BLaER1 treated with 17β-estradiol and CSF1 and Interleukin-3, amounts not matched to agents 10 nM and 100 nM (cell line): ENCODE data around the gene TPD52L1.
"Not testable (repeated sequence)": the region's sequence is repeated elsewhere in the genome, so short reads cannot be mapped to it uniquely, and the experiment has no call there.

Source experiments
- H3K27ac ChIP-seq, 11 experiments: shearing (Covaris generic); formaldehyde crosslinking; 2 replicates each; pipeline ENCODE4 v1.8.1; 2022
- H3K27me3 ChIP-seq, 11 experiments: shearing (Covaris generic); formaldehyde crosslinking; 2 replicates each; pipeline ENCODE4 v1.8.1; 2022
- H3K36me3 ChIP-seq, 11 experiments: shearing (Covaris generic); formaldehyde crosslinking; 2 replicates each; pipeline ENCODE4 v1.8.1; 2022
- H3K4me1 ChIP-seq, 10 experiments: shearing (Covaris generic); formaldehyde crosslinking; 2 replicates each; pipeline ENCODE4 v1.8.1; 2022
- H3K4me2 ChIP-seq, 11 experiments: shearing (Covaris generic); formaldehyde crosslinking; 2 replicates each; pipeline ENCODE4 v1.8.1; 2022
- H3K4me3 ChIP-seq, 10 experiments: shearing (Covaris generic); formaldehyde crosslinking; 2 replicates each; pipeline ENCODE4 v1.8.1; 2022
- H3K9ac ChIP-seq, 11 experiments: shearing (Covaris generic); formaldehyde crosslinking; 2 replicates each; pipeline ENCODE4 v1.8.1; 2022
- H3K9me3 ChIP-seq, 11 experiments: shearing (Covaris generic); formaldehyde crosslinking; replicated peaks in 1 of 11; 2 replicates each; pipeline ENCODE4 v1.8.1; 2022
- H4K20me1 ChIP-seq, 11 experiments: shearing (Covaris generic); formaldehyde crosslinking; 2 replicates each; pipeline ENCODE4 v1.8.1; 2022
- Cebpa-rat ChIP-seq, 11 experiments: shearing (Covaris generic); IDR thresholded peaks; 2 replicates each; pipeline ENCODE4 v1.8.1; 2022

TPD52L1 gene

GRCh38 chr6:125274935-125275334, 121.4 kb downstream of the TPD52L1 start:
- Histone ChIP-seq H3K27me3 (no peaks in the 10 kb centered on the region), H4K20me1 (peaks cover 0 to 52% (median 20%) of the 10 kb centered on the region in 11 experiments; a peak in 11 of 22 replicates), H3K27ac (no peak overlapping the region), H3K4me2 (no peak overlapping the region), H3K4me1 (peaks cover 0 to 9% (median 0%) of the 10 kb centered on the region in 10 experiments; a peak in 1 of 20 replicates), H3K36me3 (peaks cover 78 to 99% (median 97%) of the 10 kb centered on the region in 11 experiments), H3K4me3 (no peak overlapping the region), H3K9me3 (peaks cover 0 to 35% (median 7%) of the 10 kb centered on the region in 11 experiments; a peak in 9 of 22 replicates), H3K9ac (no peak overlapping the region)
- TF ChIP-seq Cebpa-rat (IDR thresholded peaks at IDR 0.05): no peak

GRCh38 chr6:125275779-125276178, 122.2 kb downstream of the TPD52L1 start:
- Histone ChIP-seq H3K9me3 (peaks cover 0 to 40% (median 14%) of the 10 kb centered on the region in 11 experiments; a peak in 13 of 22 replicates), H3K9ac (no peak overlapping the region), H3K27me3 (no peaks in the 10 kb centered on the region), H3K36me3 (peaks cover 80 to 100% (median 97%) of the 10 kb centered on the region in 11 experiments), H4K20me1 (peaks cover 0 to 61% (median 25%) of the 10 kb centered on the region in 11 experiments; a peak in 12 of 22 replicates), H3K4me1 (peaks cover 0 to 9% (median 0%) of the 10 kb centered on the region in 10 experiments; a peak in 1 of 20 replicates), H3K4me2 (no peak overlapping the region), H3K4me3 (no peak overlapping the region), H3K27ac (no peak overlapping the region)
- TF ChIP-seq Cebpa-rat (IDR thresholded peaks at IDR 0.05): no peak

GRCh38 chr6:125277838-125278237, 124.3 kb downstream of the TPD52L1 start:
- Histone ChIP-seq H3K27me3 (no peaks in the 10 kb centered on the region), H3K36me3 (peaks cover 71 to 100% (median 97%) of the 10 kb centered on the region in 11 experiments)

GRCh38 chr6:125279961-125280360, 126.4 kb downstream of the TPD52L1 start:
- peaks cover 0 to 9% (median 0%) of the 10 kb centered on the region in 10 experiments; a peak in 1 of 20 replicates for H3K4me1 ChIP-seq
- peaks cover 6 to 51% (median 43%) of the 10 kb centered on the region in 11 experiments; a peak in 20 of 22 replicates for H3K9me3 ChIP-seq
- H3K27me3 ChIP-seq: no peaks in the 10 kb centered on the region
- no peak overlapping the region for H3K9ac ChIP-seq
- no peak overlapping the region for H3K27ac ChIP-seq
- TF ChIP-seq Cebpa-rat (IDR thresholded peaks at IDR 0.05): no peak
- H3K4me2 ChIP-seq: no peak overlapping the region
- peaks cover 56 to 100% (median 95%) of the 10 kb centered on the region in 11 experiments for H3K36me3 ChIP-seq
- no peak overlapping the region for H3K4me3 ChIP-seq
- H4K20me1 ChIP-seq: peaks cover 0 to 74% (median 25%) of the 10 kb centered on the region in 11 experiments; a peak in 12 of 22 replicates

More at GRCh38 chr6:125277838-125278237, 124.3 kb downstream of the TPD52L1 start:
- H3K4me3 ChIP-seq: no peak overlapping the region
- no peak overlapping the region for H3K27ac ChIP-seq
- peaks cover 0 to 43% (median 28%) of the 10 kb centered on the region in 11 experiments; a peak in 19 of 22 replicates for H3K9me3 ChIP-seq
- H3K9ac ChIP-seq: no peak overlapping the region
- H4K20me1 ChIP-seq: peaks cover 0 to 81% (median 25%) of the 10 kb centered on the region in 11 experiments; a peak in 12 of 22 replicates
- no peak for TF ChIP-seq Cebpa-rat (IDR thresholded peaks at IDR 0.05)
- H3K4me2 ChIP-seq: no peak overlapping the region
- H3K4me1 ChIP-seq: peaks cover 0 to 9% (median 0%) of the 10 kb centered on the region in 10 experiments; a peak in 1 of 20 replicates

- peaks cover 55 to 99% (median 93%) of the 10 kb centered on the region in 11 experiments for H3K36me3 ChIP-seq
- H3K27me3 ChIP-seq, H3K27ac ChIP-seq, H3K9ac ChIP-seq, H3K4me2 ChIP-seq, H3K4me1 ChIP-seq, H3K4me3 ChIP-seq: not testable (repeated sequence)
- H3K9me3 ChIP-seq: peaks cover 10 to 56% (median 47%) of the 10 kb centered on the region in 11 experiments
- peaks cover 0 to 74% (median 25%) of the 10 kb centered on the region in 11 experiments; a peak in 12 of 22 replicates for H4K20me1 ChIP-seq
These were observed 126.9 kb downstream of the TPD52L1 start for GRCh38 chr6:125280370-125281035.

GRCh38 chr6:125282470-125282869, 128.9 kb downstream of the TPD52L1 start:
- H3K4me3 ChIP-seq, H3K4me2 ChIP-seq, H3K27ac ChIP-seq, H3K4me1 ChIP-seq, H3K9ac ChIP-seq, H3K27me3 ChIP-seq: not testable (repeated sequence)
- Histone ChIP-seq H3K36me3 (peaks cover 59 to 99% (median 93%) of the 10 kb centered on the region in 11 experiments), H4K20me1 (peaks cover 0 to 59% (median 17%) of the 10 kb centered on the region in 11 experiments; a peak in 12 of 22 replicates), H3K9me3 (peaks cover 30 to 75% (median 67%) of the 10 kb centered on the region in 11 experiments)

GRCh38 chr6:125285353-125285752, 131.8 kb downstream of the TPD52L1 start:
- H4K20me1 ChIP-seq: peaks cover 0 to 40% (median 4%) of the 10 kb centered on the region in 11 experiments; a peak in 12 of 22 replicates
- no peak overlapping the region for H3K27ac ChIP-seq
- no peaks in the 10 kb centered on the region for H3K4me1 ChIP-seq
- H3K9ac ChIP-seq: no peak overlapping the region
- peaks cover 66 to 93% (median 88%) of the 10 kb centered on the region in 11 experiments for H3K36me3 ChIP-seq
- no peak overlapping the region for H3K4me2 ChIP-seq
- no peaks in the 10 kb centered on the region for H3K27me3 ChIP-seq
- TF ChIP-seq Cebpa-rat (IDR thresholded peaks at IDR 0.05): no peak
- H3K4me3 ChIP-seq: no peak overlapping the region
- peaks cover 50 to 90% (median 85%) of the 10 kb centered on the region in 11 experiments for H3K9me3 ChIP-seq

- Histone ChIP-seq H3K9me3 (peaks cover 47 to 88% (median 84%) of the 10 kb centered on the region in 11 experiments), H3K4me2 (no peak overlapping the region), H3K4me1 (no peaks in the 10 kb centered on the region), H3K9ac (no peak overlapping the region), H3K27ac (no peak overlapping the region), H3K27me3 (no peaks in the 10 kb centered on the region), H4K20me1 (peaks cover 0 to 34% (median 0%) of the 10 kb centered on the region in 11 experiments; a peak in 8 of 22 replicates), H3K4me3 (no peak overlapping the region; a peak in 1 of 20 replicates), H3K36me3 (peaks cover 66 to 93% (median 88%) of the 10 kb centered on the region in 11 experiments)
- TF ChIP-seq Cebpa-rat (IDR thresholded peaks at IDR 0.05): no peak
These were observed 132.4 kb downstream of the TPD52L1 start for GRCh38 chr6:125285936-125286335.

GRCh38 chr6:125287718-125288117, 134.1 kb downstream of the TPD52L1 start:
- Histone ChIP-seq H3K9me3 (peaks cover 43 to 82% (median 76%) of the 10 kb centered on the region in 11 experiments), H3K9ac (no peak overlapping the region), H3K27me3 (no peaks in the 10 kb centered on the region), H3K36me3 (peaks cover 75 to 93% (median 88%) of the 10 kb centered on the region in 11 experiments), H3K4me2 (no peak overlapping the region), H4K20me1 (peaks cover 0 to 24% (median 0%) of the 10 kb centered on the region in 11 experiments; a peak in 5 of 22 replicates), H3K27ac (no peak overlapping the region), H3K4me3 (0 out of 20 replicates have a peak overlapping the region, but pooled peaks of 1 of the 10 experiments have one; percentile 4), H3K4me1 (peaks cover 0 to 7% (median 0%) of the 10 kb centered on the region in 10 experiments; a peak in 1 of 20 replicates)
- no peak for TF ChIP-seq Cebpa-rat (IDR thresholded peaks at IDR 0.05)
